RPMI7951 (cell line): ENCODE results near the gene PTTG1. TPM values are rescaled to one million over a fixed set of nuclear protein-coding genes. Genes with fewer than 3 reads are reported as not detected.
A peak's percentile ranks its signal among the peaks of the same experiment; 100 is the strongest.
"Not testable (repeated sequence)": the region's sequence is repeated elsewhere in the genome, so short reads cannot be mapped to it uniquely, and the experiment has no call there.

Experiments
- DNase-seq: peaks from one replicate; pipeline ENCODE4 v3.0.0-alpha.2; 2012; ENCODE audit warnings: low read depth
- total RNA-seq: library from RNA; depleted of rRNA; stranded (reverse); fragments of >200 nt; shearing (Covaris generic); gene quantifications from 2 replicates; pipeline ENCODE4 v1.2.3, GENCODE V29; 2014

PTTG1 gene
- total RNA-seq, 1 experiment from 2014 or later = 1,282 TPM

DNA sequence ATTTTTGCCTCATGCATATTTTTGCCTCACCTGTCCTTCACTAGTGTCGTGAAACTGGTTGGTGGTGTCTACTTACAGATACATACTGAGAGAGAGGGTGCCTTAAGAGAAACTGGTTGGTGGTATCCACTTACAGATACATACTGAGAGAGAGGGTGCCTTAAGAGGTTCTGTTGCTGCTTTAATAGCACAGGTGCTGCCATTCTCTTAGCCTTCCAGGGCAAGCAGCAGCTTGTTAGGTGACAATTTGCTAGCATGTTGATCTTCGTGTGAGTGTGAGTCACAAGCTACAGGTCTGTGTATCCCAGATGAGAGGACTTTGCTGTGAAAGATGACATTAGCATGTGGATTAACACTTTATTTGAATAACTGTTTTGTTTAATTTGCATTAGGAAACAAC is 1.4 kb downstream of the PTTG1 start:
- no peak for DNase-seq

DNA sequence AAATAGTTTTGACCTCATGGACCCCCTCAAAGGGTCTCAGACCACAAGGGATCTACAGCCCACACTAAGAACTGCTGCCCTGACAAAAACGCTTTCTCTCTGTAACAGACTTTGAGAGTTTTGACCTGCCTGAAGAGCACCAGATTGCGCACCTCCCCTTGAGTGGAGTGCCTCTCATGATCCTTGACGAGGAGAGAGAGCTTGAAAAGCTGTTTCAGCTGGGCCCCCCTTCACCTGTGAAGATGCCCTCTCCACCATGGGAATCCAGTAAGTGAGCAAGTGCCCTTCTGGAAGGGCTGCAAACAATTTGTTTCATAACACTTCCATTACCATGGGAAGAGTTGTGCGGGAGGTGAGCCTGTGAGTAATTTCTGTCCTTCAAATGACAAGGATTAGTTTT is 6.0 kb downstream of the PTTG1 start:
- DNase-seq = no peak

DNA sequence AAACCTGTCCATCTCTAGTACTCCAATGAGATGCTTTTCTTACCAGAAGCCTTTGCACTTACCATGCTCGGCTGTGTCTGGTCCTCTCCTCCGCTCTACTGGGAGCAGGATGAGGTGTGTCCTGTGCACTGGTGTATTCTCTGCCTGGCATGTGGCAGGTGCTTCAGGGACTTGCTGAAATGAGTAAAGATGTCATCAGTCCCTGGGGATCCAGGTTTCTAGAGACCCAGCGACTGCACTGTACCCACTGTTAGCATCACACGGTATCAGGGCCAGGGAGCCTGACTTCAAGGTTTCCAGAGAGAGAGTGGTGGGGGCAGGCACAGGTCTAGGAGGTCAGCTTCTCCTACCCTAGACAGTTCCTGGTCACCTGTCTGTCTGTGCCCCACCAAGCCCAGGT is 10.5 kb downstream of the PTTG1 start:
- DNase-seq = no peak

DNA sequence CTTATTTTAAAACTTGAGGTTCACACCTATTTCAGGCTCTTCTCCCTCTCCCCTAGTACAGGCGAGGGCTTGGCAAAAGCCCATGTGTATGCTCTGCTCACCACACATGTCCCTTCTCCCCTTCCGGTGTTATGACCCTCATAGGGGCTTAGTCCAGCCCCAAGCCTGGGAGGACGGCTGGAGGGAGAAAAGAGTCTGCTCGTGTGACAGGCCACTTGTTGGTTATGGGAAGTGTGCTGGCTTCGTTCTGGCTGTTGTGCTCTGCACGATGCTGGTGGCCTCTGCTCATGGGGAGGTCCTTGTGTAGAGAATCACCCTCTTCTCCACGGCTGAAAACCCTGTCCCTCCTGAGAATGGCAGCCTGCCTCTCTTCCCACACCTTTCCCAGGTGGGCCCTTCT is 11.1 kb downstream of the PTTG1 start:
- DNase-seq = no peak

DNA sequence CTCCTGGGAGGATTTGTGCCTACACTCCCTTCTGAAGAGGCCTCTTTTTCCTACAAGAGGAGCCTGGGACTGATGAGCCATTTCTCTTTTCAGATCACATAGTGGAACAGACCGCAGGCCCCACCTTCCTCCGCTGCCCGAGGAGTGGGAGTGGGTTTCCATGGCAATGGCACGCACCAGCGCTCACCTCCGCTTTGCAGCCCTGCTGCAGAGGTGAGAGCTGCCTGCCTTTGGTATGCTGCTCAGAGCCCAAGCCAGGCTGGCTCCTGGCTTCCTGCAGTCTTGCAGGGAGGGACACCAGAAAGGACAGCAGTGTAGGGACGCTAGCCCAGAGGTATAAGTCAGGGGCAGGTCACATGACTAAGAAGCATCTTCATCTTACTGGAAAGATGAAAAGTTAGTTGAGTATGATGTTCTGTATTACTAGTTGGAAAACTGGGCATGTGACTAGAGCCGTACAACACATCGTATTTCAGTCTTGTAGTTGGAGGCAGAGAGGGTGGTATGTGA is 12.4 kb downstream of the PTTG1 start:
- no peak for DNase-seq

DNA sequence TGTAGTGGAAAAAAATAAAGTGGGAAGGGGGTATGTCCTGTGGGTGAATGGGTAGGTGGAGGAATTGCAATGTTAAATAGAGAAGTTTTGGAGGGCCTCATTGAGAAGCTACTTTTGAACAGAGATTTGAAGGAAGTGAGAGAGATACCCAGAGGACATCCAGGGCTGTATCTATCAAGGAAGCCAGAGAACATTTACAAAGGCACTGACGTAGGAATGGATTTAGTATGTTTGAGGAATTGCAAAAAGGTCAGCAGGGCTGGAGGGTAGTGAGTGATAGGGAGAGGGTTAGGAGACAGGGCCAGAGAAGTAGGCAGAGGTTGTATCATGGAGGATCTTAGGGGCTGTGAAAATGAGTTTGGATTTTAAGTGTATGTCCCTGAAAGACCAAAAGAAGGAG is 13.9 kb downstream of the PTTG1 start:
- DNase-seq = no peak

DNA sequence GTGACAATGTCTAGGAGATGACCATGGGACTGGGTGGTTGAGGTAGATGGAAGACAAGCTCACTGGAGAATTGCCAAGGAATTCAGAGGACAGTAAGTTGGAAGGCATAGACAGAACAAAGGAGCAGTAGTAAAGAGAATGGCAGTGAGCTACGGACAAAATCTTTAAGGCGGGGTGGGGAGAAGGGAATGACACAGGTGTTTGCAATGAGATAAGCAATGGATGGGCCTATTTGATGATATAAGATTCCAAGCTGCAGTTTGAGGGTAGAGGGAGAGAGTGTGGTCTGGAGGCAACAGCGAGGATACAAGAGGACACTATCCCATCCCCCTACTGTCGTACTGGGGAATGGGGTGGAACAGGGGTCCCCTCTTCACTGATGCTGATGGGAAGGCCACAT is 14.4 kb downstream of the PTTG1 start:
- DNase-seq = no peak

DNA sequence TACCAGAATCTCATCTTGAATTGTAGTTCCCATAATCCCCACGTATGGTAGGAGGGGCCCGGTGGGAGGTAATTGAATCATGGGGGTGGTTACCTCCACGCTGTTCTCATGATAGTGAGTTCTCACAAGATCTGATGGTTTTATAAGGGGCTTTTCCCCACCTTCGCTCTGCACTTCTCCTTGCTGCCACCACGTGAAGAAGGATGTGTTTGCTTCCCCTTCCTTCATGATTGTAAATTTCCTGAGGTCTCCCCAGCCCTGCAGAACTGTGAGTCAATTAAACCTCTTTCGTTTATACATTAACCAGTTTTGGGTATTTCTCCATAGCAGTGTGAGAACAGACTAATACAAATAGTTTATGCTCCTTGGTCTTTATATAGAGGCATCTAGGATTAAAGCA is 15.0 kb downstream of the PTTG1 start:
- not testable (repeated sequence) for DNase-seq

DNA sequence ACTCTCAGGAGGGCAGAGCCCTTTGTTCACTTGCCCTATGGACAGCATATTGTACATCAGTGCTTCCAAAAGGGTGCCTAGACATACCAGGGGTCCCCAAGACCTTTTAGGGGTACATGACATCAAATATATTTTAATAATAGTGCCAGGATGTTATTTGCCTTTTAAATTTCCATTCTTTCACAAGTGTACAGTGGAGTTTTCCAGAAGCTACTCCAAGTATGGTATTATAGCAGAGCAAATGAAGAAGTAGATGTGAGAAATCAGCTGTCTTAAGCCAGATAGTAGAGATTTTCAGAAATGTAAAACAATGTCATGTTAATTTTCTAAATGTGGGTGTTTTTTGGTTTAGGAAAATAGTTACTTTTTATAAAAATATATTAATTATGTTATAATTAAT is 15.6 kb downstream of the PTTG1 start:
- DNase-seq = no peak

DNA sequence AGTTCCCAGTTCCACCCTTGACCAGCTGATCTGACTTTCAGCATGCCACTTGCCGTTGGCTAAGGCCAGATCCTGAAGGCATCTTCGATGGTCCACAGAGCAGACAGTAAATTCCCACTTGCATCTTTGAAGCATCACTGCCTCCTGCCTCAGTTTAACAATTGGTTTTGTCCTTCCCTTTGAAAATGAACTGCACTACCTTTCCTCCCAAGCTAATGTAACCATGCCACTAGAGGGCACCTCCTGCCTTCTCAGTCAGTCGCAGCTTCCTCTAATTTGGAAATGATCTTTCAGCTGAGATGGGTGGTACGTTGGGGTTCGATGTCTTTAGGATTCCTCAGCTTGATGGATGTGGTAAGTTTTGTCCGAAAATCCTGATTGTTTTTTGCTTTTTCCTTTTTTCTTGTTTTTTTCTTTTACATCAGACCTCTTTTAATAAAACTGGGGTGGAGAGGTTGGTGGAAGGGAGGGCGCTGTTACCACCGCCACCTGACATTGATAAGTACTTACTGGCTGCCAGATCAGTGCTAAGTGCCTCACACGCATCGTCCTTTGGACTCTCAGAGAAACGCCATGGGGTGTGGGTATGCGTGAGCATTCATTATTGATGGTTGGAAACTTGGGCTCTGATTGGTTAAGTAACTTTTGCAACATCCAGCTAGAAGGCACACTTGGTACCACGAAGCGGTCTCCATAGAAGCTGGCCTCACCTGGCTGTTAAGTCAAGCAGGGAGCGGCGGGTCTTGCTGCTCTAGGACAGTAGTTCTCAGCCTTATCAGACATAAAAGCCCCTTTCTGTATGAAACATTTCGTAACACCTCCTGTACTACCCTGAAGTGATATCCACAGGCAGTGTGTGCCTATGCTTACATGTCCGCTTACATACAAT is 16.9 kb downstream of the PTTG1 start:
- peak; percentile 68 for DNase-seq

DNA sequence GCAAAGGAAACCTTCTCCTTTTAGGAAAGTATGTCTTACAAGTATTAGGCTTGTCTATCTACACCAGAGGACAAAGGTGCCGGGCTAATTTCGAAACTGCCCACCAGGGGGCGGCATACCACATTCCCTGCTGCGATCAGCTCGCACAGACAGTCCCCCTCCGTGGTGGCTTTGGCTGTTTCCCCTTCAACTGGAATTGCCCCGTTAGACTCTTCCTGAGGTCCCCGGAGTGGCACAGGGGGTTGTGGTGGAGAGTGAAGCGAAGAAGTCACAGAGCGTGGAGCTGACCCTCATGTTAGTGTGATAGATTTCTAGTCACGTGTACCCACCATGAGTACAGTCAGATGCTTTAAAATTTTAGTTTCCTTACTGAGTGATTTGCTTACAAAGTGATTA is 17.5 kb downstream of the PTTG1 start:
- peak; percentile 78 for DNase-seq

DNA sequence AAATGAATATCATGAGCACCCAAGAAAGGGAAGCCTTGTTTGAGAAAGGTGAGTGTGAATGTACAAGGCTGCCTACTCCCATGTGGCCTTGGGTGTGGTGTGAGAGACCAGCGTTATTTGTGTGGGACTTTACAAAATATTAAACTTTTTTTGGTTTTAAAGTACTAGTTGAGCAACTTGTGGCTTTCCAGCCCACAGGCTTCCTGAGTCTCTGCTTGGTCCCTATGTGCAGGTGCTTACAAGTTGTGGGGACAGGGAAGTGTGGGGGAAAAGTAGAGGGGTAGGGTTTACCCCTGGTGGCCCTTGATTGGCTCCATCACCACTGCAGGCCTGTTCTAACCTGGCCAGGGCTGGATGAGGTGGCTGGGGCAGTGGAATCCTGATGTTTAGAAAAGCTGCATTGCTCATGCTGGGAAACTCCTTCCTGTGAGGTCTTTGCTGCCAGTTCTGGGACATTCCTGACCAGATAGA is 19.7 kb downstream of the PTTG1 start:
- DNase-seq = no peak

DNA sequence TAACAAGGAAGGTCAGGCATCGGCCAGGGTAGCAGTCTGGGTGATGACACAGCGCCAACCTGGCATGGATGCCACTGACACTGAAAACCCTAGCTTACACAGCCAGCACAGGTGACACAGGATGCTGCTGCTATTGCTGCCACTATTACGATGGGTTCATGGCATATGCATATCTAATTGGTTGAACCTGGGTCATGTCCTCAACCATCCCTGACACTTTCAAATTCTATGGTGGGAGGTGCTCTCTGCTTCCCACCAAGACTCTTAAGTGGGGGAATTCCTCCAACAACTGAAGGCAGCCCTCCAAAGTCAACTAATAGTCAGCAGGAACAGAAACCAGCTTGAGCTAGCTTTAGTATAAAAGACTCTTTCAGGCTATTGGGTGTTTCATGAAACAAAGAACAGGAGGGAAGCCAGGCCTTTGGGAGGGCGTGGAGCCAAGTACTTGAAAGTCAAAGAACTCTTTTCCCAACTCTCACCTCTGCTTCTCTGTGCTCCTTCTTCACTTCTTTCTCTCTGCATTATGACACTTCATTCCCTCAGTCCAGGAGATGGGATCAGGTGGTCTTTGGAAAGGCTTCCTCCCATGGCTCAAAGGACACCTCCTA is 21.3 kb downstream of the PTTG1 start:
- DNase-seq = no peak

DNA sequence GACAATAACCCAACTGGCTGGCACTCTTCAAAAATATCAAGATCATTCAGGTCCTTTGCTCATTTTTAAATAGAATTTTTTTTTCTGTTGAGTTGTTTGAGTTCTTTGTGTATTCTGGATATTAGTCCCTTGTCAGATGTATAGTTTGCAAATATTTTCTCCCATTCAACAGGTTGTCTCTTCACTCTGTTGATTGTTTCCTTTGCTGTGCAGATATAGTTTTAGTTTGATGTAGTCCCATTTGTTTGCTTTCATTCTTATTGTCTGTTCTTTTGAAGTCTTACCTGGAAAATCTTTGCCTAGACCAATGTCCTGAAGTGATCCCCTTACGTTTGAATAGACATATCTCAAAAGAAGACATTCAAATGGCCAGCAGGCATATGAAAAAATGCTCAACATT is 22.8 kb downstream of the PTTG1 start:
- no peak for DNase-seq

DNA sequence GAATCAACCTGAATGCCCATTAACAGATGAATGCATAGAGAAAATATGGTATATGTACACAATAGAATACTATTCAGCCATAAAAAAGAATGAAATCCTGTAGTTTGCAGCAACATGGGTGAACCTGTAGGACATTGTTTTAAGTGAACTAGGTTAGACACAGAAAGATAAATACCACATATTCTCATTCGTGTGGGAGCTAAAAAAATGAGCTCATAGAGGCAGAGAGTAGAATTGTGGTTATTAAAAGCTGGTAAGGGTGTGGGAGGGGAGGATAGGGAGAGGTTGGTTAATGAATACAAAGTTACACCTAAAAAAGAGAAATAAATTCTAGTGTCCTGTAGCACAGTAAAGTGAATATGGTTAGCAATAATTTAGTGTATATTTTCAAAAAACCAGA is 23.5 kb downstream of the PTTG1 start:
- no peak for DNase-seq

DNA sequence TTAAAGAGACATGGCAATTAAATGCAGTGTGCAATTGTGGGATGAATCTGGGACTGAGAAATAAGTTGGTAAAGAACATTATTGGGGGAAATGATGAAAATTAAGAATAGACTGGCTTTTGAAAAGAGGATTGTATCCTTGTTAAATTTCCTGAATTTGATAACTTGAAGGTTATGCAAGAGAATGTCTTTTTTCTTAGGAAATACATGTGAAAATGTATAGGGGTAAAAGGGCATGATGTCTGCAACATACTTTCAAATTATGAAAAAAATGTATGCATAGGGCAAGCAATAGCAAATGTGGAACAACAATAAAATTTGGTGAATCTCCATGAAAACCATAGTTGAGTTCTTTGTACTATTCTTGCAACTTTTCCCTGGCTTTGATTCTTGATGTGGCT is 24.1 kb downstream of the PTTG1 start:
- DNase-seq = no peak

DNA sequence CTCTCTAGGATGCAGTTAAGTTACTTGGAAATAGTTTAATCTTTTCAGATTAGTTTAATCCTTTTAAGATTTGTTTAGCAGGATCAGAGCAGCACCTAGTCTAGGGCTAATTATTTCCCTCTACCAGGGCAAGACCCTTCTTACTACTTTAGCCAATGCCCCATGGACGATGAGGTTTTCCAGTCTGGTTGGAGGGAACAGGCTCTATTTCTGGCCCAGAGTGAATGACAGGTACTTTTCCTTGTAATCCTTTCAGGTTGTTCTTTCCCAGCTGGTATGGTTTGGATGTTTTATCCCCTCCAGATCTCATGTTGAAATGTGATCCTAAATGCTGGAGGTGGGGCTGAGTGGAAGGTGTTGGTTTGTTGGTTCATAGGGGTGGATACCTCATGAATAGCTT is 27.2 kb downstream of the PTTG1 start:
- DNase-seq = no peak

DNA sequence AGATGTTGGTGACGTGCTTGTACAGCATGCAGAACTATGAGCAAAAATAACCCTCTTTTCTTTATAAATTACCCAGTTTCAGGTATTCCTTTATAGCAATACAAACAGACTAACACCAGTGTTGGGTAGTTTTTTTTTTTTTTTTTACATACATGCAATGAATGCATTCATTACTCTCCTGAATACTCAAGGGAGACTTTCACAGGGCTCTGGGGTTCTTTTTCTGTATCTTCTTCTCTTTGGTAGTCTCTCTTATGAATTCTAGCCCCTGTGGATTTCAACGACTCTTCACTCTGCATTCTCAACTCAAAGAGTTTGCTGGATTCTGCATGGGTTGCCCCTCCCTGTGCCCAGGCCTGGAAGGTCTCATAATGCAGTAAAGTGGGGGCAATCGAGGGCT is 27.8 kb downstream of the PTTG1 start:
- no peak for DNase-seq

DNA sequence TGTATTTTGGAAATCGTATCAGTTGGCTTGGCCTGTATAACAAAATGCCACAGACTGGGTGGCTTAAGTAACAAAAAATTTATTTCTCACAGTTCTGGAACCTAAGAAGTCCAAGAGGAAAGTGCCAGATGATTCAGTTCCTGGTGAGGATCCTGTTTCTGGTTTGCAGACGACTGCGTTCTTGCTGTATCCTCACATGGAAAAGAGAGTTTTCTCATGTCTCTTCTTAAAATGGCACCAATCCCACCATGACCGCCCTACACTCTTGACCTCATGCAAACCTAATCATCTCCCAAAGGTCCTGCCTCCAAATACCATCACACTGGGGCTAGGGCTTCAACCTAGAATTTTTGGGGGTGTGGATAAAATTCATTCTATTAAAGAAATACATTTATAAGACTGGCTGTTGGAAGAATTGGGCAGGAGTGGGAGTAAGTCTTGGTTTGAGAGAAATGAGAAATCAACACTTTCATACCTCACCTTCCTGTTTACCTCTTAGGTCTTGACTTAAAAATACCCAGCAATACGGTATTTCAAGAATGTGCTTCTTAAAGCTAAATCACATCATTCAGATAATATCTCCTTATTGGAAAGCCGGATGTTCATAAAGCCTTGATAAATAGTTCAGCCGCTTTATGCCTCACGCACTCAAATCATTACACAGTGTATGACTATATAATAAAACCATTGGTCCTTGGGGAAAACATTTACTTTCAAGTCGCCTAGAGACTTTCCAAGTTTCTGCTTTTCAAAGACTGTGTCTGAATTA is 28.7 kb downstream of the PTTG1 start:
- DNase-seq = no peak

DNA sequence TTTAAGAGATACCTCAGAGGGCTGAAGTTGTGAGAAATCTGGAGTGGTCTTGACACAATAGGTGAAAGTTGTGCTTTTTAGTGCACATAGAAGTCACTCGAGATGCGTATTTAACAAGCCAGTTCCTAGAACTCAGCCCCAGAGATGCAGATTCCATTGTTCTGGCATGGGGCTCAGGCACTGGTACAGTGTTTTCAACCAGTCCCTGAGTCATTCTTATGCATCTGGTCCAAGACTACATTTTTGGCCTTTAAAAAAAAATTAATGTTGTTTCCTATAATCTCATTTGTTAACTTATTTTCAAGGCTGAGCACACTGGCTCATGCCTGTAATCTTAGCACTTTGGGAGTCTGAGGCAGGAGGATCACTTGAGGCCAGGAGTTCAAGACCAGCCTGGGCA is 29.6 kb downstream of the PTTG1 start:
- no peak for DNase-seq

DNA sequence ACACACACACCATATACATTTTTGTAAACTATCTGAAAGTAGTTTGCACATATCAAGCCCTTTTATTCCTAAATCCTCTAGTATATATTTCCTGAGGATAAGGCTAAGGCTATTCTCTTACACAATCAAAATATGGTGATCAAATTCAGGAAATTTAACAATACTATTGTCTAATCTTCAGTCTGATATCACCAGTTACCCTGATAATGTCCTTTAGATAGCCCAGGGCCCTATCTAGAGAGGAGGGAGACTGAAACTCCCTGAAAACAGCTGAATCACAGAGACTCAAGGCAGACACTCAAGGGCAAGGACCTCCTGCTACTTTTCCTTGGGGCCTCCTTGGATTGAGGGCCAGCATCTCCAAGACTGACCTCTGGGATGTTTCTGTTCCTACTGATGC is 30.4 kb downstream of the PTTG1 start:
- no peak for DNase-seq

DNA sequence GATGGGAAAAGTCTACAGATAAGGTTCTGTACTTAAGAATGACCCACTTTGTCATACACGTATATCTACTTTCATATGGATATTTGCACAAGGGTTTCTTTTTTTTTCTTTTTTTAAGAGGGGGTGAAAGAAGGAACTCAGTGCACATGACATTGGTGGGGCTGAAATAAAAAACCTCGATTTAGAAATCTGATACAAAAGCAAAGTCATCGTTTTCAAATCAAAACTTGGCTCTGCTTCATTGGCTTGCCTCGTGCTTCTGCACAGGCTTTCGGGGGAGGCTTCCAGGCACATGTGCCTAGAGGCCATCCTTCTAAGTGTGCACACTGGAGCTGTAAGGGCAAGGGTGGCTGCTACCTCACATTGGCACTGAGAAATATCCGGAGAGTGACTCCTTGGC is 31.1 kb downstream of the PTTG1 start:
- no peak for DNase-seq

DNA sequence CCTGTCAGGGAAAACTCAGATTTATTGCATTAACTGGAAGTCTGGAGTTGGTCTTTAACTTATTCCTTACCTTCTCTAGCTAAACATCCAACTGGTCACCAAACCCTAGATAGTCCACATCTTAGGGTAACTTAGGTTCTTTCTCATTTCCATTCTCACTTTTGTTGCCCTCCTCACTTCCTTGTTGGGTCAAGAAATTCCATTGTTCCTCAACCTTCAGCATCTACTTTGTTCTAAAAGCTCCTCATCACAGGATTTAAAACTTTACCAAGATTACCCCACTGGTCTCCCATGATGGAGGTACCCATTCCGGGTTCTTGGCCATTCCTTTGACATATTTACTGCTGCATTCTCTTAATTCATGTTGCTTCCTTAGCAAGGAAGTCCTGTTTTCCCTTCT is 32.1 kb downstream of the PTTG1 start:
- DNase-seq = no peak
